Measurements from ENCODE around the gene PDE2A.

The PDE2A gene

GRCh38 chr11:72692498-72693237, 18.4 kb upstream of the PDE2A start:
- Histone ChIP-seq H3K9ac (ENCODE audit: low read depth, low read length) (no peak overlapping the region), H4K20me1 (ENCODE audit: insufficient read depth, low read length) (peaks cover 14% of the 10 kb centered on the region; the same call in 1 of the 2 replicates), H3K4me3 (ENCODE audit: low read depth in 1 of 2, low read length in 2 of 2) (no peak overlapping the region), H3K36me3 (ENCODE audit: insufficient read depth, low read length) (peaks cover 92% of the 10 kb centered on the region), H3K27ac (ENCODE audit: low read length) (no peak overlapping the region), H2AFZ (ENCODE audit: low read depth, low read length) (no peak overlapping the region), H3K4me2 (ENCODE audit: insufficient read depth, low read length) (no peak overlapping the region), H3K79me2 (ENCODE audit: insufficient read depth, low read length) (no peaks in the 10 kb centered on the region), H3K4me1 (ENCODE audit: insufficient read depth, low read length) (no peaks in the 10 kb centered on the region), H3K9me3 (ENCODE audit: insufficient read depth, low read length, severe bottlenecking) (no peaks in the 10 kb centered on the region), H3K27me3 (ENCODE audit: insufficient read depth, low read length, poor library complexity) (no peaks in the 10 kb centered on the region)
- no peak for ATAC-seq (ENCODE audit: insufficient read depth, low read depth)
- TF ChIP-seq CTCF (IDR thresholded peaks at IDR 0.05; ENCODE audit: borderline replicate concordance, extremely low read depth, low read length, poor library complexity, severe bottlenecking) (no peak), EZH2 (IDR thresholded peaks at IDR 0.05; ENCODE audit: borderline replicate concordance, low read depth, low read length, severe bottlenecking) (no peak)
- DNase-seq: no peak

- H3K27ac ChIP-seq (ENCODE audit: low read length): no peak overlapping the region
Measured at GRCh38 chr11:72690166-72690565, 15.9 kb upstream of the PDE2A start.

GRCh38 chr11:72688929-72689328, 14.7 kb upstream of the PDE2A start:
- Histone ChIP-seq H3K4me3 (ENCODE audit: low read depth in 1 of 2, low read length in 2 of 2) (no peak overlapping the region), H4K20me1 (ENCODE audit: insufficient read depth, low read length) (peaks cover 18% of the 10 kb centered on the region), H3K4me1 (ENCODE audit: insufficient read depth, low read length) (no peaks in the 10 kb centered on the region), H3K9me3 (ENCODE audit: insufficient read depth, low read length, severe bottlenecking) (no peaks in the 10 kb centered on the region), H3K36me3 (ENCODE audit: insufficient read depth, low read length) (peaks cover 92% of the 10 kb centered on the region), H3K79me2 (ENCODE audit: insufficient read depth, low read length) (no peaks in the 10 kb centered on the region), H3K9ac (ENCODE audit: low read depth, low read length) (no peak overlapping the region), H3K27me3 (ENCODE audit: insufficient read depth, low read length, poor library complexity) (no peaks in the 10 kb centered on the region), H3K27ac (ENCODE audit: low read length) (no peak overlapping the region), H2AFZ (ENCODE audit: low read depth, low read length) (no peak overlapping the region), H3K4me2 (ENCODE audit: insufficient read depth, low read length) (no peak overlapping the region)
- DNase-seq (no peak), ATAC-seq (ENCODE audit: insufficient read depth, low read depth) (no peak)
- TF ChIP-seq CTCF (IDR thresholded peaks at IDR 0.05; ENCODE audit: borderline replicate concordance, extremely low read depth, low read length, poor library complexity, severe bottlenecking) (no peak), EZH2 (IDR thresholded peaks at IDR 0.05; ENCODE audit: borderline replicate concordance, low read depth, low read length, severe bottlenecking) (no peak)

More at GRCh38 chr11:72690166-72690565, 15.9 kb upstream of the PDE2A start:
- no peak overlapping the region for H2AFZ ChIP-seq (ENCODE audit: low read depth, low read length)
- no peak for DNase-seq
- H4K20me1 ChIP-seq (ENCODE audit: insufficient read depth, low read length): peaks cover 16% of the 10 kb centered on the region; the same call in 1 of the 2 replicates
- no peaks in the 10 kb centered on the region for H3K4me1 ChIP-seq (ENCODE audit: insufficient read depth, low read length)
- no peaks in the 10 kb centered on the region for H3K9me3 ChIP-seq (ENCODE audit: insufficient read depth, low read length, severe bottlenecking)
- no peaks in the 10 kb centered on the region for H3K27me3 ChIP-seq (ENCODE audit: insufficient read depth, low read length, poor library complexity)
- ATAC-seq (ENCODE audit: insufficient read depth, low read depth): no peak
- no peaks in the 10 kb centered on the region for H3K79me2 ChIP-seq (ENCODE audit: insufficient read depth, low read length)
- TF ChIP-seq CTCF (IDR thresholded peaks at IDR 0.05; ENCODE audit: borderline replicate concordance, extremely low read depth, low read length, poor library complexity, severe bottlenecking) (no peak), EZH2 (IDR thresholded peaks at IDR 0.05; ENCODE audit: borderline replicate concordance, low read depth, low read length, severe bottlenecking) (no peak)
- no peak overlapping the region for H3K4me2 ChIP-seq (ENCODE audit: insufficient read depth, low read length)
- no peak overlapping the region for H3K9ac ChIP-seq (ENCODE audit: low read depth, low read length)
- no peak overlapping the region for H3K4me3 ChIP-seq (ENCODE audit: low read depth in 1 of 2, low read length in 2 of 2)
- peaks cover 92% of the 10 kb centered on the region for H3K36me3 ChIP-seq (ENCODE audit: insufficient read depth, low read length)
